HUDEP-2 (cell line): ENCODE measurements around the gene SPATA45.
"Not testable (repeated sequence)": the region's sequence is repeated elsewhere in the genome, so short reads cannot be mapped to it uniquely, and the experiment has no call there.

Experiments
- DNase-seq, 76 experiments: peaks; one replicate each; lab custom pipeline; 2025; ENCODE audit not compliant: unreplicated experiment in 76 of 76; lab: John Stamatoyannopoulos, UW

Gene SPATA45

GRCh38 chr1:212847549-212847948 lies at the start of gene SPATA45:
Gene SPATA45 (minus strand): TSS chr1:212847649. CDS start chr1:212836149, 11,500 bp downstream.
- no peak for DNase-seq

- DNase-seq: no peak
These were observed 44.7 kb upstream of the SPATA45 start for GRCh38 chr1:212892108-212892507.

GRCh38 chr1:212884592-212884991 lies 37.1 kb upstream of the SPATA45 start:
- no peak for DNase-seq

GRCh38 chr1:212879947-212880690 lies 32.7 kb upstream of the SPATA45 start:
- no peak for DNase-seq

GRCh38 chr1:212878418-212878817 lies 31.0 kb upstream of the SPATA45 start:
- DNase-seq: no peak

- no peak for DNase-seq
These were observed 26.1 kb upstream of the SPATA45 start for GRCh38 chr1:212873518-212873917.

- DNase-seq: no peak
These were observed 24.5 kb upstream of the SPATA45 start for GRCh38 chr1:212871976-212872375.

- no peak for DNase-seq
These were observed 19.7 kb upstream of the SPATA45 start for GRCh38 chr1:212867192-212867591.

- no peak for DNase-seq
These were observed 16.8 kb upstream of the SPATA45 start for GRCh38 chr1:212864201-212864600.

- not testable (repeated sequence) for DNase-seq
These were observed 15.9 kb upstream of the SPATA45 start for GRCh38 chr1:212863345-212863744.

- DNase-seq: no peak
These were observed 14.8 kb upstream of the SPATA45 start for GRCh38 chr1:212862111-212862690.

- DNase-seq: peak in 71 of 76 experiments; percentile 1 to 82 (median 45)
These were observed 13.5 kb upstream of the SPATA45 start for GRCh38 chr1:212860713-212861581.

- DNase-seq: peak in 29 of 76 experiments; percentile 0 to 53 (median 19)
These were observed 11.2 kb upstream of the SPATA45 start for GRCh38 chr1:212858461-212859265.

GRCh38 chr1:212857992-212858460 lies 10.6 kb upstream of the SPATA45 start, which contains the start of gene FLVCR1:
Gene FLVCR1 (plus strand): TSS chr1:212858275. CDS start chr1:212858453, 178 bp downstream.
- DNase-seq: peak; percentile 18 to 98 (median 93)

- no peak for DNase-seq
These were observed 9.3 kb upstream of the SPATA45 start for GRCh38 chr1:212856755-212857154.

GRCh38 chr1:212853658-212854057 lies 6.2 kb upstream of the SPATA45 start:
- no peak for DNase-seq

GRCh38 chr1:212852105-212852688 lies 4.7 kb upstream of the SPATA45 start:
- no peak for DNase-seq

GRCh38 chr1:212844521-212844920 lies 2.9 kb downstream of the SPATA45 start:
- not testable (repeated sequence) for DNase-seq

GRCh38 chr1:212838145-212838544 lies 9.3 kb downstream of the SPATA45 start:
- no peak for DNase-seq
